ENCODE data around the gene DBP.
A peak's percentile ranks its signal among the peaks of the same experiment; 100 is the strongest.
"Not testable (repeated sequence)": the region's sequence is repeated elsewhere in the genome, so short reads cannot be mapped to it uniquely, and the experiment has no call there.

The DBP gene

DNA sequence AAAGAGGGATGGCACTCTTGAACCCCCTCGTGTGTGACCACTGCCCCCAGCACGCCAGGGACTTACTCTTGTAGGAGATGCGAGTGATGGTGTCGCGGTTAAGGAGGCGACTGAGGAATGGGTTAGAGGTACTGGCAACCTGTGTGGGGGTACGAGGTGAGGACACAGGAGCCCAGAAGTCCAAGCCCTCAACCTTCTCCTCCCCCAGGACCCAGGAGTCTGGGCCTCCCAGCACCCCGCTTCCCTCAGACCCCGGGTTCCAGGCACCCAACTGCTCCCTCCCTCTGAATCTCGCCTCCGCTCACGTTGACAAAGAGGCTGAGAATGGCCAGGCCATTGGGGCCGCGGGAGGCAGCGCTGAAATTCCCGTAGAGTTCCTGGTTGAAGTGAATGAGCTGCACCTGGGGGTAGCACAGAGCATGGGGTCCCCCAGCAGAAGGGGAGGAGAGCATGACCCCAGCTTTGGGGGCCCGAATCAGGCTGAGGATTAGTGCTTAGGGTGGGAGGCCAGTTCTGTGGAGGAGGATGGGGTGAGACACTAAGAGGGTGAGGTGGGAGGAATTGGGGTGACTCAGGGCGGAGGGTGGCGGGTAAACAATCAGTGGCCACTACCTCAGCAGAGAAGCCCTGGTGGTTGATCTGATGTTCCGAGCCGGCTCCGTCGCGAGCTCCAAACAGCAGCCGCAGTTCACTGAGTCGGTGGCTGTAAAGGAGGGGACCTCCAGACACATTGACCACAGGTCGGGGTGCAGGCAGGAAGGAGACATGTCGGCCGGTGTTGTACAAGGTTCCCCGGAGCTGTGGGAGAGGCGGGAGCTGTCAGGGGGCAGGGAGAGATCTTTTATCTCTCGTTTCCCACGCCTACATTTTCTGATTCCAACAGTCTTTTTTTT is 2.5 kb upstream of the DBP start:
- no peak for DNase-seq

GRCh38 chr19:48638831-48639381 is 1.7 kb upstream of the DBP start:
- DNase-seq, result no peak

DNA sequence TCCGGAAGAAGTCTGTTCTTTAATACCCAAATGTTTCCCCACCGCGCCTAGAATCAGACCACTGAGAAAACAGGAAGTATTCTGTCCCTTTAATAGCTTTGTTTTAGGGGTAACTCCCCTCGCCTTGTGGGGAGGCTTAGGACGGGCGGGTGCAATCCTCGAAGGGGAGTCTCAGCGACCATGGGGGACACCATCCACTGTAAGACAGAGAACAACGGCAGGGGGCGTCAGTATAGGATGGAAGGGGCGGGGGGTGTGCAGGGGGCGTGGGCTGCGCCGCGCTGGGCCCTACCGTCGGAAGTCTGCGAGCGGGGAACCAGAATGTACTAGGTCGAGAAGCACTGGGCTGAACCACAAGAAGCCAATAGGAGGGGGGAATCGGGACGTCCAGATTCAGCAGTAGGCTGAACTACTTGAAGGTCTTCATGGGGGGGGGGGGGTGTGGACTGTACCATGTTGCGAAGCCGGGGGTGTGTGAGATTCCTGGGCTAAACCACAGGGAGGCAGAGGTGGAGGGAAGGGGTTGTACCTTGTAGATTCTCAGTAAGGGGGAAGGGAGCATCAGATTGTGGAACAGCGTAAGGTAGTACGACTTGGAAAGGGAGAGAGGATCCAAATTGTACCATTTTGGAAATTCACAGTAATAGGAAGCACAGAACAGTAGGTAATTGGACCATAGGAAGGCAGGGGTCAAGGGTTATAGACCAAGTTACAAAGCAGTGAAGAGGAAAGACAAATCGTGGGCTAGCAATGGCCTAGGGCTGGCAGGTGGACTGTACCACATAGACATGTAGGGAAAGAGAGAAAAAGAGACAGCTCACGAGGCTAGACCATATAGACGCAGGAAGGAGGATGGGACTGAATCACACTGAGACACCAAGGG is 1.0 kb upstream of the DBP start:
- peak; percentile 78 for DNase-seq

- peak; percentile 96 for DNase-seq
Measured at GRCh38 chr19:48637449-48637947, 319 bp upstream of the DBP start.

DNA sequence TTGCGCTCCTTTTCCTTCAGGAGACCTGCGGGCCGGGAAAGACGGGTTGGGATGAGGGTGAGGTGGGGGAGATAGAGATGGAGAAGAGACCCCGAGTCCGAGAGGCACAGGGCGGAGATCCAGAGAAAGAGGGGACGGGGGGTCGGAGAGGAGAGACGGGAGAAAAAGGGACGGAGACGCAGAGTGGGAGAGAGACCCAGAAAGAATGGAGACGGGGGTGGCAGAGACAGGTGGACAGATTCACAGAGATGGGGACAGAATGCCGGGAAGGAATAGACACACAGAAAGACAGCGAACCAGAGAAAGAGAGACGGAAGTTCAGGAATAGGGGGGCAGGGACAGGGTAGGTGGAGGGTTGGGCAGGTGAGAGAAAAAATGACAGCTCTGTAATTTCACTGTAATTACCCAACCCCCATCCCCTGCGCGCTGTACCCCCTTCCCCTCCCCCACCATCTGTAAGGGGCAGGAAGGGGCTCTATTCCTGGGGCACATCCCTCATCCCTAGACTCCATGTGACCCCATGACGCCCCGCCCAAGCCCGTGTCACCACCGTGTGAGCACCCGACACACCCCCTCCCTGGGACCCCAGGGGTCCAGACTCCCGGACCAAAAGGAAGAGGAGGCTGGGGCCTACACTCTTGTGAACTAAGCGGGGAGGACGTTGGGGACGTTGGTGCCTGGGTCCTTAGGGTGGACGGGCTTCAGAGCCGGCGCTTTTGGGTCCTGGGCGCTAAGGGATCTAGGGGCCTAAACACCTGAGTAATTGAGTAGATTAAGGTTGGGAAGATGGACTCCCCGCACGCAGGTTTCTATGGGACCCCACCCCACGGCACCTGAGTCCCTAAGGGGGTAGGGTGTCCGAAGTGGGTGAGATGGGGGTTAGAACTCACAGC is 967 bp downstream of the DBP start:
- DNase-seq, result no peak

DNA sequence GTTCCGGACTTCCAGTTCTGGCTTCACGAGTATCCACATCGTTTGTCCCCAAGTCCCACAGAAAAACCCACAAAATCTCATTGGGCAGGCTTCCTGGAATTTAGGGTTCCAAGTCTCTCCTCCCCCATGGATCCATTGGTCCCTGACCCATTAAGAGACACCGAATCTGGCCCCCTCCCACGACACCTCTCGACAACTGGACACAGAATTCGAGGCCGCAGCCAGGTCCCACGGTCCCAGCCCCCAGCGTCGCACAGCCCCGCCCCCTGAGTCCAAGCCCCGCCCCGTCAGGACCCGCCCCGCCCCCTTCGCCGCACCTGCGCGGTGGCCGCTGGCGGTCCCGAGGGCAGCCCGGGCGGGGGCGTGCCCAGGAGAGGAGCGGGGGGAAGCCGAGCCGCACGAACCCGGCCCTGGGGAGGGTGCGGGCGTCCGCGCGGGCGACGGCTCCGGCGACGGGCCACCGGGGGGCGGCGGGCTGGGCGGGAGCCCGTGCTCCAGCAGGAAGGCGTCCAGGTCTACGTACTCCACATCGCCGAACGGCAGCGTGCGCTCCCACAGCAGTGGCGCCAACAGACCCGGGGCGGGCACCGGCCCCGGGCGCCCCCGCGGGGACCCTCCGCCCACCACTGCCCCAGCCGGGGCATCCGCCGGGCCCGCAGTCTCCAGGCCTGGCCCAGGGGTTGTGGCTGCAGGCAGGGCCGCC is 1.8 kb downstream of the DBP start:
- DNase-seq, result no peak

- DNase-seq, result peak; percentile 69
Measured at GRCh38 chr19:48634424-48635262, 2.5 kb downstream of the DBP start.

DNA sequence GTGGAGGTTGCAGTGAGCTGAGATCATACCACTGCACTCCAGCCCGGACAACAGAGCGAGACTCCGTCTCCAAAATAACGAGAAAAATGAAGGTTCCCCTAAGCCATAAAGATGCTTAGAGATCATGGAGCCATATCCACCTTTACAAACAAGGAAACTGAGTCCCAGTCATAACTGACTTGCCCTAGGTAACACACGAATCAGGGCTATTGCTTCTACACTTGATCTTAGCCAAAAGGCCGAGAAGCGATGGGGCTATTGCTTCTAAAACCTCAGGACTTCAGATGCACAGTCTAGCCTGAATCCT is 3.2 kb downstream of the DBP start:
- no peak for DNase-seq

GRCh38 chr19:48633148-48634035 is 3.8 kb downstream of the DBP start:
- DNase-seq, result no peak

GRCh38 chr19:48632692-48633147 is 4.5 kb downstream of the DBP start:
- no peak for DNase-seq

GRCh38 chr19:48632286-48632685 is 4.9 kb downstream of the DBP start:
- DNase-seq, result not testable (repeated sequence)

DNA sequence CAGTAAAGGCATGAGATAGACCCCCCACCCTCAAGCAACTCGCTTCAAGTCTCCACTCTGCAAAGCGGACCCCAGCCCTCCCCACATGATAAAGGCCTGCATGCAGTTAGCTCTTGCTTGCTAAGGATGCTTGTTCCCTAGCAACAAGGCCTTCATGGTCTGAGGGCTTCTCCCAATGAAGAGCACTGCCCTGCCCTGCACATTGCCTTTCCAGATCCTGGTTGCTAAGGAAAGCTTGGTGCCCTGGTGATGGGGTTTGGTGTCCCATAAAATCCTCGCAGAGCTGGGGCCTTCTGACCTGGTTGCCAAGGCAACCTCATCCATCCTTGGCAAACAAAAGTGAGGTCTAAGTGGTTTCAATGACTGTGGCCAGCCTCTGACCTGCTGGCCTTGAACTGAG is 6.0 kb downstream of the DBP start:
- DNase-seq, result no peak

DNA sequence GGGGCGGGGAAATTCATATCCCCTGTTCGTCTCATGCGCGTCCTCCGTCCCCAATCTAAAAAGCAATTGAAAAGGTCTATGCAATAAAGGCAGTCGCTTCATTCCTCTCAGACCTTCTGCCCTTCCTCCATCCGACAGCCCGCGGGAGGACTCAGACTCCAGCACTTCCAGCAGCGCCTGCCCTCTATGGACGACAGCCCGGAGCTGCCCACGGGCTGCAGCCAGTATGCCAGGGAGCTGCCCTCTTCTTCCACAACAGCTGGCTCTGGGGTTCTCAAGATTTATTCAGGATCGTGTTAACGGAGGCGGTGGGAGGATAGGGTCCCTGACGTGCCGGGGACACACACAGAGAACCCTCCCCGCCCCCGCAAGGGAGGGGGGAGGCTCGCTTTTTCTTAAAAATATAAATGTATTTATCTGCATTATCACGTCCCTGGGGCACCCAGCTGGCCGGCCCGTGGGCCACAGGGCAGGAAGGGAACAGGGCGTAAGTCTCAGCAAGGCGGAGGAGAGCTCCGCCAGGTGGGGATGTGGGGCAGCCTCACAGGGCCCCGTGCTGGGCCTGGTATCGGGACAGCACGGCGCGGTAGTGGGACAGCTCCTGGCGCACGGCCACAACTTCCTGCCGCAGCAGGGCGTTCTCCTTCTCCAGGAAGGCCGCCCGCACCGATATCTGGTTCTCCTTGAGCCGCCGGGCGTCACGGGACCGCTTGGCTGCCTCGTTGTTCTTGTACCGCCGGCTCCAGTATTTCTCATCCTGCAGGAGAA is 6.7 kb downstream of the DBP start:
- DNase-seq, result no peak

DNA sequence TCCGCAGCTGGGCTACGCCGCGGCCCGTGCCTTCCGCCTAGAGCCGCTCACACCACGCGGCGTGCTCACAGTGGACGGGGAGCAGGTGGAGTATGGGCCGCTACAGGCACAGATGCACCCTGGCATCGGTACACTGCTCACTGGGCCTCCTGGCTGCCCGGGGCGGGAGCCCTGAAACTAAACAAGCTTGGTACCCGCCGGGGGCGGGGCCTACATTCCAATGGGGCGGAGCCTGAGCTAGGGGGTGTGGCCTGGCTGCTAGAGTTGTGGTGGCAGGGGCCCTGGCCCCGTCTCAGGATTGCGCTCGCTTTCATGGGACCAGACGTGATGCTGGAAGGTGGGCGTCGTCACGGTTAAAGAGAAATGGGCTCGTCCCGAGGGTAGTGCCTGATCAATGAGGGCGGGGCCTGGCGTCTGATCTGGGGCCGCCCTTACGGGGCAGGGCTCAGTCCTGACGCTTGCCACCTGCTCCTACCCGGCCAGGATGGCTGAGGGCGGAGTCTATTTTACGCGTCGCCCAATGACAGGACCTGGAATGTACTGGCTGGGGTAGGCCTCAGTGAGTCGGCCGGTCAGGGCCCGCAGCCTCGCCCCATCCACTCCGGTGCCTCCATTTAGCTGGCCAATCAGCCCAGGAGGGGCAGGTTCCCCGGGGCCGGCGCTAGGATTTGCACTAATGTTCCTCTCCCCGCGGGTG is 7.4 kb downstream of the DBP start:
- no peak for DNase-seq

DNA sequence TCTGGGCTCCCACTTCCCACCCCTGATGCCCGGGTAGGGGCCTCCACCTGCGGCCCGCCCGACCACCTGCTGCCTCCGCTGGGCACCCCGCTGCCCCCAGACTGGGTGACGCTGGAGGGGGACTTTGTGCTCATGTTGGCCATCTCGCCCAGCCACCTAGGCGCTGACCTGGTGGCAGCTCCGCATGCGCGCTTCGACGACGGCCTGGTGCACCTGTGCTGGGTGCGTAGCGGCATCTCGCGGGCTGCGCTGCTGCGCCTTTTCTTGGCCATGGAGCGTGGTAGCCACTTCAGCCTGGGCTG is 7.9 kb downstream of the DBP start:
- DNase-seq, result no peak

DNA sequence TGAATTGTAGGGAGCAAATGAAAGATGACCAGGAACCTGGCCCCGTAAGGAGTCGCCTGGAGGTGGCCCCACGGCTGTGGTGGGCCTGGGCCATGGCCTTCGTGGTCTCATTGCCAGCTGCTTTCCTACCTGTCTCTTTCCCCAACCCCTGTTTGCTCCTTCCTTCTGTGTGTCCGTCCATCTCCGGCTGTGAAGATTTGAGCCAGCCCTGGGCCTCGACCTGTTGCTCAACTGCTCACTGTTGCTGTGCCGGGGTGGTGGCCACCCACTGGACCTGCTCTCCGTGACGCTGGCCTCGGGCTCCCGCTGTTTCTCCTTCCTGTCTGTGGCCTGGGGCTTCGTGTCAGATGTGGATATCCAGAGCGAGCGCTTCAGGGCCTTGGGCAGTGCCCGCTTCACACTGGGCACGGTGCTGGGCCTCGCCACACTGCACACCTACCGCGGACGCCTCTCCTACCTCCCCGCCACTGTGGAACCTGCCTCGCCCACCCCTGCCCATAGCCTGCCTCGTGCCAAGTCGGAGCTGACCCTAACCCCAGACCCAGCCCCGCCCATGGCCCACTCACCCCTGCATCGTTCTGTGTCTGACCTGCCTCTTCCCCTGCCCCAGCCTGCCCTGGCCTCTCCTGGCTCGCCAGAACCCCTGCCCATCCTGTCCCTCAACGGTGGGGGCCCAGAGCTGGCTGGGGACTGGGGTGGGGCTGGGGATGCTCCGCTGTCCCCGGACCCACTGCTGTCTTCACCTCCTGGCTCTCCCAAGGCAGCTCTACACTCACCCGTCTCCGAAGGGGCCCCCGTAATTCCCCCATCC is 8.5 kb downstream of the DBP start:
- no peak for DNase-seq

GRCh38 chr19:48627865-48628314 is 9.3 kb downstream of the DBP start:
- no peak for DNase-seq
